ENCODE data around the gene ACADS. TPM values are rescaled to one million over a fixed set of nuclear protein-coding genes. Genes with fewer than 3 reads are reported as not detected.

The ACADS gene, protein sequence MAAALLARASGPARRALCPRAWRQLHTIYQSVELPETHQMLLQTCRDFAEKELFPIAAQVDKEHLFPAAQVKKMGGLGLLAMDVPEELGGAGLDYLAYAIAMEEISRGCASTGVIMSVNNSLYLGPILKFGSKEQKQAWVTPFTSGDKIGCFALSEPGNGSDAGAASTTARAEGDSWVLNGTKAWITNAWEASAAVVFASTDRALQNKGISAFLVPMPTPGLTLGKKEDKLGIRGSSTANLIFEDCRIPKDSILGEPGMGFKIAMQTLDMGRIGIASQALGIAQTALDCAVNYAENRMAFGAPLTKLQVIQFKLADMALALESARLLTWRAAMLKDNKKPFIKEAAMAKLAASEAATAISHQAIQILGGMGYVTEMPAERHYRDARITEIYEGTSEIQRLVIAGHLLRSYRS
- total RNA-seq = 11.7 and 11.8 TPM in 2 replicates
- long read RNA-seq, partial matches to known transcripts = 0 of 1 reads
- long read RNA-seq, other reads (novel, unspliced or antisense) = 1 of 1 reads

DNA sequence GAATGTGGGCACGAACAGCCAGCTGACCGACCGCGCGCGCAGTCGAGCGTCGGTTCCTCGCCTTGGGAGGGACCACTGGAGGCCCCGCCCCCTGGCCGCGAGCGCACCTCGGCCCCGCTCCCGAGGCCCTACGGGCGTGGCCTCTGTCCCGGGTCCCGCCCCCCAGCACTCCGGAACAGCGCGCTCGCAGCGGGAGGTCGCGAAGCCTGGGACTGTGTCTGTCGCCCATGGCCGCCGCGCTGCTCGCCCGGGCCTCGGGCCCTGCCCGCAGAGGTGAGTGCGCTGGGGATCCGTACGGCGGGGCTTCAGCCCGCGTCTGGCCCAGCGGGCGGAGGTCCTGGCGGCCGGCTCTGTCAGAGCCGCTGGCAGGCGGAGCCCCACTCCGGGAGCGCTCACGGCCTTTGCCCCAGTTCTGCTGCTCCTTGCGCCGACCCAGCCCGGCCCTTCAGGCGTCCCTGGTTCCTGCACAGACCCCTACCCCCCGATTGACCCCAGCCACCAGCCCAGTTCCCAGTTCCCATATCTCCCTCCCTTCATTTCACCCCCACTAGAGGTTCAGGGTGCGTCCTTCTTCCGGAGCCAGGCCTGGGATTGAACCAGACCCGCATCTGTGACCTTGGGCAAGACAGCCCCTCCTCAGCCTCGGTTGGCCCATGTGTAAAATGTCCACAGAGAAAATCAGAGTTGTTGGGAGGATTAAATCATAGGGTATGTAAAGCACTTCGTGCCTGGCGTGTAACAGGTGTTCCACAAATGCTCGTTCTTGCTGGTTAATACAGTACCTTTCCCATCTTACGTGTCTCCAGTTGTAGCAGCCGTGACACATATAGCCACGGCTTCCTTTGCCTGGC, at the start of gene ACADS:
TSS of gene ACADS (plus strand) at position 168 of the 851 bp plus-strand sequence. CDS start at position 228, 60 bp downstream.
- H3K36me3 Mint-ChIP-seq (ENCODE audit: insufficient read depth) = peaks cover 34% of the 10 kb centered on the region
- peak within 1 kb of the TSS; percentile 38 for H3K27ac Mint-ChIP-seq
- TF ChIP-seq, protein P1, sequence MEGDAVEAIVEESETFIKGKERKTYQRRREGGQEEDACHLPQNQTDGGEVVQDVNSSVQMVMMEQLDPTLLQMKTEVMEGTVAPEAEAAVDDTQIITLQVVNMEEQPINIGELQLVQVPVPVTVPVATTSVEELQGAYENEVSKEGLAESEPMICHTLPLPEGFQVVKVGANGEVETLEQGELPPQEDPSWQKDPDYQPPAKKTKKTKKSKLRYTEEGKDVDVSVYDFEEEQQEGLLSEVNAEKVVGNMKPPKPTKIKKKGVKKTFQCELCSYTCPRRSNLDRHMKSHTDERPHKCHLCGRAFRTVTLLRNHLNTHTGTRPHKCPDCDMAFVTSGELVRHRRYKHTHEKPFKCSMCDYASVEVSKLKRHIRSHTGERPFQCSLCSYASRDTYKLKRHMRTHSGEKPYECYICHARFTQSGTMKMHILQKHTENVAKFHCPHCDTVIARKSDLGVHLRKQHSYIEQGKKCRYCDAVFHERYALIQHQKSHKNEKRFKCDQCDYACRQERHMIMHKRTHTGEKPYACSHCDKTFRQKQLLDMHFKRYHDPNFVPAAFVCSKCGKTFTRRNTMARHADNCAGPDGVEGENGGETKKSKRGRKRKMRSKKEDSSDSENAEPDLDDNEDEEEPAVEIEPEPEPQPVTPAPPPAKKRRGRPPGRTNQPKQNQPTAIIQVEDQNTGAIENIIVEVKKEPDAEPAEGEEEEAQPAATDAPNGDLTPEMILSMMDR (IDR thresholded peaks at IDR 0.05; ENCODE audit: unreplicated experiment) = no peak
- peaks cover 14% of the 10 kb centered on the region for H3K4me1 Mint-ChIP-seq (ENCODE audit: low read depth)
- DNase-seq (ENCODE audit: low spot score, unreplicated experiment) = peak; percentile 83
- no peaks in the 10 kb centered on the region for H3K9me3 Mint-ChIP-seq (ENCODE audit: low read depth)
- peak within 1 kb of the TSS; percentile 84 for H3K4me3 Mint-ChIP-seq (ENCODE audit: low read depth)
- H3K27me3 Mint-ChIP-seq = peaks cover 4% of the 10 kb centered on the region

GRCh38 chr12:120677765-120678473, 47.7 kb upstream of the ACADS start:
- TF ChIP-seq, protein P1 (IDR thresholded peaks at IDR 0.05; ENCODE audit: unreplicated experiment) = no peak
- peaks cover 2% of the 10 kb centered on the region for H3K27me3 Mint-ChIP-seq
- H3K4me1 Mint-ChIP-seq (ENCODE audit: low read depth) = no peaks in the 10 kb centered on the region
- no peaks in the 10 kb centered on the region for H3K36me3 Mint-ChIP-seq (ENCODE audit: insufficient read depth)
- DNase-seq (ENCODE audit: low spot score, unreplicated experiment) = no peak
- no peak overlapping the region for H3K27ac Mint-ChIP-seq
- no peak overlapping the region for H3K4me3 Mint-ChIP-seq (ENCODE audit: low read depth)
- no peaks in the 10 kb centered on the region for H3K9me3 Mint-ChIP-seq (ENCODE audit: low read depth)

GRCh38 chr12:120678572-120678971, 47.1 kb upstream of the ACADS start:
- DNase-seq (ENCODE audit: low spot score, unreplicated experiment) = no peak
- TF ChIP-seq, protein P1 (IDR thresholded peaks at IDR 0.05; ENCODE audit: unreplicated experiment) = no peak
- H3K4me1 Mint-ChIP-seq (ENCODE audit: low read depth) = no peaks in the 10 kb centered on the region
- H3K27ac Mint-ChIP-seq = no peak overlapping the region
- no peaks in the 10 kb centered on the region for H3K9me3 Mint-ChIP-seq (ENCODE audit: low read depth)
- H3K27me3 Mint-ChIP-seq = peaks cover 2% of the 10 kb centered on the region
- H3K4me3 Mint-ChIP-seq (ENCODE audit: low read depth) = no peak overlapping the region
- no peaks in the 10 kb centered on the region for H3K36me3 Mint-ChIP-seq (ENCODE audit: insufficient read depth)

GRCh38 chr12:120680165-120680738, 45.4 kb upstream of the ACADS start:
- H3K27ac Mint-ChIP-seq = no peak overlapping the region
- TF ChIP-seq, protein P1 (IDR thresholded peaks at IDR 0.05; ENCODE audit: unreplicated experiment) = no peak
- no peaks in the 10 kb centered on the region for H3K36me3 Mint-ChIP-seq (ENCODE audit: insufficient read depth)
- no peaks in the 10 kb centered on the region for H3K9me3 Mint-ChIP-seq (ENCODE audit: low read depth)
- H3K4me1 Mint-ChIP-seq (ENCODE audit: low read depth) = no peaks in the 10 kb centered on the region
- DNase-seq (ENCODE audit: low spot score, unreplicated experiment) = no peak
- no peak overlapping the region for H3K4me3 Mint-ChIP-seq (ENCODE audit: low read depth)
- peaks cover 2% of the 10 kb centered on the region for H3K27me3 Mint-ChIP-seq
